ENCODE measurements around the gene MLST8.
"Not testable (repeated sequence)": the region's sequence is repeated elsewhere in the genome, so short reads cannot be mapped to it uniquely, and the experiment has no call there.

MLST8 gene

GRCh38 chr16:2232094-2232990 is 27.1 kb downstream of the MLST8 start:
- DNase-seq, result no peak

DNA sequence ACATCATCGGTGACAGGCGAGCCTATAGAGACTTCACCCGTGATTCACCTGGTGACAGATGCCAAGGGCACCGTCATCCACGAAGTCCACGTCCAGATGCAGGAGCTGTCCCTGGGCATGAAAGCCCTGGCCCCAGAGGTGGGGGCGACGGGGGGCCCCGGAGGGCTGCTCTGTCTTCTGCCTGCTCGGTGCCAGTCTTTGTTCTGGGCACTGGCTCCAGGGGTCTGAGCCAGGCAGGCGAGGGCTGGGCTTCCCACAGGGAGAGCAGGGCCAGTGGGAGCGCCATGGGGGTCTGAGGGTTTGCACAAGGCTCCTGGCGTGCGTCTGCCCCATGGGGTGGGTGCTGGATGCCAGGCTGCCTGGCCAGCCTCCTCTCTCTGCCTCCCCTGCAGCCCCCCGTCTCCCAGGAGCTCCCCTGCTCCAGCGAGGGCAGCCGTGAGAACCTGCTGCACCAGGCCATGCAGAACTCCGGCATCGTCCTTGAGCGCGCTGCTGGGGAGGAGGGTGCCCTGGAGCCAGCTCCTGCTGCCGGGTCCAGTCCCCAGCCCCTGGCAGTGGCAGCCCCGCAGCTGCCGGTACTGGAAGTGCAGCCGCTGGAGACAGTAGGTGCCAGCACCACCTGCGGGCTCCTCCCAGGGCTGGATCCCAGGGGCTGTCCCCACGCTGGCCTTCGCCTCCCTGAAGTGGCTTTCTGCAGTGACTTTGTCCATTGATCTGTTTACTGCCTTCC is 28.0 kb downstream of the MLST8 start:
- no peak for DNase-seq

DNA sequence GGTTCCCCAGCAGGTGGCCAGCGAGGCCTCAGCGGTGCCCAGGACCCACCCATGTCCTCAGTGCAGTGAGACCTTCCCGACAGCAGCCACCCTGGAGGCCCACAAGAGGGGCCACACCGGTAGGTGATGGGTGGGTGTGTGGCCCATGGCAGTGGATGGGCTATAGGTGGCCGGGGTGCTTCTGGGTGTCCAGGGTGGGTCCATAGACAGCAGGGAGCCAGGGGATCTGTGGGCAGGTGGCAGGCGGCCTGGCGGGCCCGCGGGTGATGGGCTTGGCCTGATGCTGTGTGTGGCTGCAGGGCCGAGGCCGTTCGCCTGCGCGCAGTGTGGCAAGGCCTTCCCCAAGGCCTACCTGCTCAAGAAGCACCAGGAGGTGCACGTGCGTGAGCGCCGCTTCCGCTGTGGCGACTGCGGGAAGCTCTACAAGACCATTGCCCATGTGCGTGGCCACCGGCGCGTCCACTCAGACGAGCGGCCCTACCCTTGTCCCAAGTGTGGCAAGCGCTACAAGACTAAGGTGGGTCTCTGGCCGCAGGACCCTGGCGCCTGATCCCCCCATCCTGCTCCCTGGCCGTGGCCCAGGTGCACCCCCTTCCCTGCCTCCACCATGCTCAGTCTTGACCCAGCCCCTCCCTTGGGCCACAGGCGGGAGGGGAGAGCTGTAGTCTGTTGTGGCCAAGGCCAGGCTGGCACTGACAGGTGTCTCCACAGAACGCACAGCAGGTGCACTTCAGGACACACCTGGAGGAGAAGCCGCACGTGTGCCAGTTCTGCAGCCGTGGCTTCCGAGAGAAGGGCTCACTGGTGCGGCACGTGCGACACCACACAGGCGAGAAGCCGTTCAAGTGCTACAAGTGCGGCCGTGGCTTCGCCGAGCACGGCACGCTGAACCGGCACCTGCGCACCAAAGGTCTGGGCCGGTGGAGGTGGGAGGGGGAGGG is 28.9 kb downstream of the MLST8 start:
- DNase-seq, result no peak

DNA sequence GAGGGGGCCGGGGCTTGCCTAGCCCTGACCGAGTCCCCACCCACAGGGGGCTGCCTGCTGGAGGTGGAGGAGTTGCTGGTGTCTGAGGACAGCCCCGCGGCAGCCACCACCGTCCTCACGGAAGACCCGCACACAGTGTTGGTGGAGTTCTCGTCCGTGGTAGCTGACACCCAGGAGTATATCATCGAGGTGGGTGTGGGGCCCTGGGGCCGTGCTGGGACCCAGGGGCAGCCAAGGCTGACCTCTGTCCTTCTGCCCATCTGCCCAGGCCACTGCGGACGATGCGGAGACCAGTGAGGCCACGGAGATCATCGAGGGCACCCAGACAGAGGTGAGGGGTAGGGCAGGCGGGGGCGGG is 29.5 kb downstream of the MLST8 start:
- no peak for DNase-seq

DNA sequence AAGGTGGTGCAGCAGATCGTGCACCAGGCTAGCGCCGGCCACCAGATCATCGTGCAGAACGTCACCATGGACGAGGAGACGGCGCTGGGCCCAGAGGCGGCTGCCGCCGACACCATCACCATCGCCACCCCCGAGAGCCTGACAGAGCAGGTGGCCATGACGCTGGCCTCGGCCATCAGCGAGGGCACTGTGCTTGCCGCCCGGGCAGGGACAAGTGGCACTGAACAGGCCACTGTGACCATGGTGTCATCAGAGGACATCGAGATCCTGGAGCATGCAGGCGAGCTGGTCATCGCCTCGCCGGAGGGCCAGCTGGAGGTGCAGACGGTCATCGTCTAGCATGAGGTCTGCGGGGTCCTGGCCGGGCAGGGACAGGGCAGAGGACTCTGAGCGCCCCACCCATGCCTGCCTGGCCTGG is 30.0 kb downstream of the MLST8 start:
- DNase-seq, result no peak

DNA sequence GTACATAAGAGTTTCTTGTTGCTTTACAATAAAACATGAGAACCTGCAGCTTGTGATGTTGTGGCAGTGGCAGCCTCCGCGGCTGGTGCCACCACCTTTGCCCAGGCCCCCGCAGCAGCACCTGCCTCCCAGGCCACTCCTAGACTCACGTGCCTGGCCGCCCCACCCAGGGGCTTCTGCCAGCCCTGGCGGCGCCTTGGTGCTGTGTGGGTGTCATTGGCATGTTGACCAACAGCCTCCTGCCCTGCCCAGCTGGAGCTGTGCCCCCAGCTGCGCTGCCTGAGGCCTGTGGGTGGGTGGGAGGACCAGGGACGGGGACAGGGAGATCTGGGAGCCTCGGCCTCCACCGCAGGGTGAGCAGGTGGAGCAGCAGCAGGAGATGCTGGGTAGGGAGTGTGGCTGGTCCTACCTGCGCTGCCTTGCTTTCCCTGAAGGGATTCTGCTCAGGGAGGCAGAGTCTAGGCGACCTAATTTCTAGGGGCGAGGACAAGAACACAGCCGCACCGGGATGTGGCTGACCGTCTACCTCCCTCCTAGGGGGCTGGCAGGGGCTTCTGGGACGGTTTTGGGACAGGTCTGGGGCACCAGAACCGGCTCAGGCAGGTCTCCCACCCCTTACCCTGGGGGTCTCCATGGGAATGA is 30.6 kb downstream of the MLST8 start:
- DNase-seq, result no peak

DNA sequence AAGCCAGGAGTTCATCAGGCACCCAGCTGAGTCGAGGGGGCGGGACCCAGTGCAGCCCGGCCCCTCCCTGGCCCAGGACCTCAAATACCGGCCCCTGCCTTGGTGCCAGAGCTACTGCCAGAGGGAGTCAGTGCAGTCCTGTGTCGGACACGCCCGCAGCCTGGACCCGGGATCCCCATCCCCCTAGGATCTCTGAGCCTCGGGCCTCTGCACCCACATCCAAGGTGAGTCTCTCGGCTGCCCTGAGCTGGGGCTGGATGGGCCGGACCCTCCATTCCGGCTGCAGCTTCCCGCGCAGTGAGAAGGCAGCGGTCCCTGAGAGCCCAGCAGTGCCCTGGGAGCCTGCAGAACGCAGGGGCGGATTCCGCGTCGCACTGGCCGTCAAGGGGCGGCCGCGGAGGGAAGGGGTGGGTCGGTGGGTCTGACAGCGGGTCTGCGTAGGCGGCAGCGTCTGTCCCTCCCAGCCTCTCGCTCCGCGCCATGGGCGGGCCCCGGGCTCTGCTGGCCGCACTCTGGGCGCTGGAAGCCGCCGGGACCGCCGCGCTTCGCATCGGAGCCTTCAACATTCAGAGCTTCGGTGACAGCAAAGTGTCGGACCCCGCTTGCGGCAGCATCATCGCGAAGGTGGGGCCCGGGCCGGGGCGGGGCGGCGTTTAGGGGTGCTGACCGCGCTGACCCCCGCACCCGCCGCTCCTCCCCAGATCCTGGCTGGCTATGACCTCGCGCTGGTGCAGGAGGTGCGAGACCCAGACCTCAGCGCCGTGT is 31.3 kb downstream of the MLST8 start, which contains the start of gene DNASE1L2:
DNASE1L2 (plus strand) TSS at position 108 of the 765 bp plus-strand sequence; CDS start at position 481, 373 bp downstream.
- DNase-seq, result no peak

- DNase-seq, result no peak
Measured at GRCh38 chr16:2237102-2237482, 31.8 kb downstream of the MLST8 start.

DNA sequence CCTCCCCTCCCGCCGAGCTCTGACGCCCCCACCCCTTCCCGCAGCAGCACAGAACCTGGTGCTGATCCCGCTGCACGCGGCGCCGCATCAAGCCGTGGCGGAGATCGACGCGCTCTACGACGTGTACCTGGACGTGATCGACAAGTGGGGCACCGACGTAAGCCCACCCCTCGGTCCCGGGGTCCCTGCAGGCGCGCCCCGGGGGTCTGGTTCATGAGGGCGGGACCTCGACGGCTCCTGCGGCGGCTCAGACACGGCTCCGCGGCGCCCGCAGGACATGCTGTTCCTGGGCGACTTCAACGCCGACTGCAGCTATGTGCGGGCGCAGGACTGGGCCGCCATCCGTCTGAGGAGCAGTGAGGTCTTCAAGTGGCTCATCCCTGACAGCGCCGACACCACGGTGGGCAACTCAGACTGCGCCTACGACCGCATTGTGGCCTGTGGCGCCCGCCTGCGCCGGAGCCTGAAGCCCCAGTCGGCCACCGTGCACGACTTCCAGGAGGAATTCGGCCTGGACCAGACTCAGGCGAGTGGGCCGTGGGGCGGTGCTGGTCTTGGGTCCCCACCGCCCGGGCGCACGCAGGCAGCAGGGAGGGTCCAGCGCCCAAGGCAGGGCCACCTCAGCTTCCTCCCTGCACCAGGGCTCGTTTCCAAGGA is 32.4 kb downstream of the MLST8 start:
- DNase-seq, result no peak

DNA sequence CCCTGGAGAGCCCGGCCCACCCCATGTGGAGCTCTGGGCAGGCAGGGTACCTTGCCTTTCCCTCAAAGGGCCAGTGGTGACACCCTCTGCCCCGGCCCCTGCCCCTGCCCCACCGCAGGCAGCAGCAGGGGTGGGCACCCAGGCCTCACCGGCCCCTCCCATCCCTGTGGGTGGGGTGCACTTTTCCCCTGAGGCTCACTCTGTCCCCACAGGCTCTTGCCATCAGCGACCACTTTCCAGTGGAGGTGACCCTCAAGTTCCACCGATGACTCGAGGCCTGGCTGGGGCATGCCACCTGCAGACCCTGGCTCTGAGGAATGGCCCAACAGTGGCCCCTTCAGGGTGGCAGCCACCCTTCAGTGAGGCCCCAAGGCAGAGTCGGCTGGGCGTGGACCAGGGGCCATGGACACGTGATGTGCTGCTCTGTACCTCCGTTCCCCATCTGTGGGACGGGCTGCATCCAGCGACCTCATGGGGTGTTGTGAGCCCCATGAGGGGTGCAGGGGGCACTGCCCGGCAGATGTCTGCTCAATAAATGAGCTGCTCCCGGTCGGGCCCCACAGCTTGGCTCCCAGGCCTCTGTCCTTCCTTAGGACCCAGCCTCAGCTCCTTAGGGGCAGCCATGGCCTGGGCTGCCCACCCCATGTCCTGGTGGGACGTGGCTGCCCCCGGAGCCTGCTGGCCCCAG is 33.0 kb downstream of the MLST8 start:
- no peak for DNase-seq

DNA sequence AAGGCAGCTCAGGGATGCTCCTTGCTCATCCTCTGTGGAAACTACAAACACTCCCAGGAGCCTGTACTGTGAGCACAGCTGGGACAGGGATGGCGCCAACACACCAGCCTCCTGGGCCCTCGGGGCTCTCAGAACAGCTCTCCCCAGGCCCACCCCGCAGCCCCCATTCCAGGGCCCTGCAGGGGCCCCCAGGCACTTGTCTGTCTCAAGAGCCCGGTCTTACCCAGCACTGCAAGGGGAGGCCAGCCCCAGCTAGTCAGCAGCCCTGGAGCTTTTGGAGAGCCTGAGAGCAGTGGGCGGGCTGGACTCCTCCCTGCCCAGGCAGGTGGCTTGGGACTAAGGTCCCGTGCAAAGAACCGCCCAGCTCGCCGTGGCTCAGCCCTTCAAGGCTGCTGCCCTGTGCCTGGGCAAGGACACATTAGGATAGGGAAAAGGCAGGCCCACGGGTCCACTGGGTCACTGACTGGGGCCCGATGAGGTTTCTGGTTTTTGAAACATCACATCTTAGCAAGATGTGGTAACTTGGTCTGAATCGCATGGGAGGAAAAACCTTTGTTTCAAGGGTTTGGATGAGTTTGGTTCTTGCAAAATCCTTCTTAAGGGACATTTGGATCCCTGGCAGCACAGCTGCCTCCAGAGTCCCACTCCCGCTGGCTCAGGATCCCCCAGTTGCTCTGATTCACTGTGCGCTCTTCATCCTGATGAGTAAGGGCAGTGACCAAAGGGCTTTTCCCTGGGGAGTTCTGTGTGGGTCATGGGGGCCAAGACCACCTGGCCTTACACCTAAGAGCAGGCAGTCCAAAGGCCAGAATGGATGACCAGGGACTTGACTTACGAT is 33.8 kb downstream of the MLST8 start:
- no peak for DNase-seq

DNA sequence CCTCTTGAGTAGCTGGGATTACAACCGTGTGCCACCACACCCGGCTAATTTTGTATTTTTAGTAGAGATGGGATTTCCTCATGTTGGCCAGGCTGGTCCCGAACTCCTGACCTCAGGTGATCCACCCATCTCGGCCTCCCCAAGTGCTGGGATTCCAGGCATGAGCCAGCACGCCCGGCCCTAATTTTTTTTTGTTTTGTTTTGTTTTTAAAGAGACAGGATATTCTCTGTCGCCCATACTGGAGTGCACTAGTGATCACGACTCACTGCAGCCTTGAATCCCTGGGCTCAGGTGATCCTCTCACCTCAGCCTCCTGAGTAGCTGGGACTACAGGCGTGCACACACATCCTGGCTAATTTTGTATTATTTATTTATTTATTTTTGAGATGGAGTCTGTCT is 35.1 kb downstream of the MLST8 start:
- not testable (repeated sequence) for DNase-seq

GRCh38 chr16:2242598-2242997 is 37.3 kb downstream of the MLST8 start:
- no peak for DNase-seq

DNA sequence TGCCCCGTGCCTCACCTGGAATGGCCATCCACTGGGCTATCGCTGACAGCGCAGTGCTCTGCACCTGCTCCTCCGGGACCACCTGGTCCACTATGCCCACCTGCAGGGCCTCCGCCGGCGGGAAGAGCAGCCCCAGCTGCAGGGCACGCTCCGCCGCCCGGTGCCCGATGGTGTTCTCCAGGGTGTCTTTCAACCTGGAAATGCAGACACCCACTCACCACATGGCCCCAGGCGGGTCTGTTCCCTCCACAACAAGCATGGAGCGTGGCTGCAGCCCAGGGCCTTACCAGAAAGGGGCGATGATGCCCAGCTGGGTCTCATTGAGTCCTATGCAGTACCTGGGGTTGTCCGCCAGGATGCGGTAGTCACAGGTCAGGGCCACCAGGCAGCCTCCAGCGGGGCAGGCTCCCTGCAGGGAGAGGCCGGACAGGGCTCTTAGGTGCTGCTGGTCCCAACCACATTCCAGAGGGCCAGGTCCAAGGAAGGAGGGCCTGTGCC is 37.8 kb downstream of the MLST8 start:
- DNase-seq, result no peak

DNA sequence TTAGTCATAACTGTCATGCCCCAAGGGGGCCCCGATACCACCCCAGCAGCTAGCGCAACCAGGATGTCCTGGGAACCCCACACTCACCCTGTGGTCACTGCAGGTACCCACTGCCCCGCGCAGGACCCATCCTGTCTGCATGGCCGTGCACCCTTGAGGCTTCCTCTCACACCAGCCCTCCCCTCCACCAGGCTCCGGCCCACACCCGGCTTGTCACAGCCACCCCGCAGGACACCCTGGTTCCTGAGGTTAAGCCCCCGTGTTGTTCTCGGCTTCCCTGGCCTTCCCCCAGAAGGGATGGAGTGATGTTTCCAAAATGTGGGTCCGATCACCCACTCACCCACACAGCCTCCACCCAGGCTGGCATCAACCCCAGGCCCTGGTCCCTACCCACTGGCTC is 38.5 kb downstream of the MLST8 start:
- DNase-seq, result no peak

GRCh38 chr16:2244301-2244700 is 39.0 kb downstream of the MLST8 start:
- no peak for DNase-seq

- DNase-seq, result no peak
Measured at GRCh38 chr16:2244926-2245795, 39.9 kb downstream of the MLST8 start.

DNA sequence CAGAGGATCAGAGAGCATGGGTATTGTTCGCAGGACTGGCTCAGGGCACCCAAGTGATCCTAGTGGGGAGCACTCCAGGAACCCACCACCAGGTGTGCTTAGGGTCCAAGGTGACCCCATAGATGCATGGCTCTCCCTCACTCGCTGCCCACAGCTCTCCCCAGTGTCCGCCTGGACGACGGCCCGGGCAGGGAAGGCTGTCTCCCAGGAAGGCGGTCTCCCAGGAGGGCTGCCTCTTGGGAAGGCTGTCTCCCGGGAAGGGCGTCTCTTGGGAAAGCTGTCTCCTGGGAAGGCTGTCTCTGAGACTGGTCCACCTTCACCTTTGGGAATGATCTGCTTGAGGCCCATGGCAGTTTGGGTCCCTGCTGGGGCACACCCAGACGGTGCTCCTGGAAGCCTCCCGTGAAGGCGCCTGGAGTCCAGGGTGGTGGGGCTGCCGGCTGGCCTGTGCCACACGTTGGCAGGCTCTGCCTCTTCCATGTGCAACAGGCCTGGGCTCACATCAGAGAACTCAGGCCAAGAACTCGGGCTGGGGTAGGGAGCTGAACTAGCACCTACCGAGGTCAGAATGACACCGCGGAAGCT is 41.1 kb downstream of the MLST8 start:
- no peak for DNase-seq
